WTC11 (cell line): ENCODE measurements around the gene CLEC20A.

Experiments used
- CDX4 ChIP-seq: fragments of 250-450 bp; sonication (Bioruptor Pico); IDR thresholded peaks from 2 replicates; pipeline ENCODE4 v1.9.0; 2021; ENCODE audit warnings: moderate library complexity, mild to moderate bottlenecking, inconsistent platforms, borderline replicate concordance
- CREM ChIP-seq: sonication (generic); formaldehyde crosslinking; IDR thresholded peaks from 2 replicates; pipeline ENCODE4 v1.8.1; 2022; ENCODE audit warnings: mild to moderate bottlenecking, missing genetic modification reagents, moderate library complexity
- CTCF ChIP-seq: fragments of 200-600 bp; IDR thresholded peaks from 2 replicates; pipeline ENCODE4 v1.8.0; 2022; ENCODE audit warnings: antibody characterized with exemption
- ELF4 ChIP-seq: sonication (generic); formaldehyde crosslinking; IDR thresholded peaks from 2 replicates; pipeline ENCODE4 v1.8.1; 2022; ENCODE audit warnings: low read depth, mild to moderate bottlenecking, moderate library complexity, missing genetic modification reagents
- FOXK1 ChIP-seq: sonication (generic); formaldehyde crosslinking; IDR thresholded peaks from 2 replicates; pipeline ENCODE4 v1.8.0; 2022; ENCODE audit warnings: mild to moderate bottlenecking, moderate library complexity, missing genetic modification reagents
- GABPB1 ChIP-seq: sonication (generic); formaldehyde crosslinking; IDR thresholded peaks from 2 replicates; pipeline ENCODE4 v1.8.1; 2023; ENCODE audit warnings: mild to moderate bottlenecking, missing genetic modification reagents
- ZNF423 ChIP-seq: fragments of 250-450 bp; sonication (Bioruptor Pico); IDR thresholded peaks from 2 replicates; pipeline ENCODE4 v2.1.2; 2022; ENCODE audit warnings: mild to moderate bottlenecking, moderate library complexity
- TF ChIP-seq, protein P1 (sequence below): sonication (generic); formaldehyde crosslinking; IDR thresholded peaks from 2 replicates; pipeline ENCODE4 v1.8.0; 2023; ENCODE audit warnings: mild to moderate bottlenecking, missing genetic modification reagents
- TF ChIP-seq, protein P2 (sequence below): sonication (generic); formaldehyde crosslinking; IDR thresholded peaks from 2 replicates; pipeline ENCODE4 v1.8.0; 2022; ENCODE audit warnings: missing genetic modification reagents
- TF ChIP-seq, protein P3 (sequence below): sonication (generic); formaldehyde crosslinking; IDR thresholded peaks from 2 replicates; pipeline ENCODE4 v1.8.0; 2022; ENCODE audit warnings: mild to moderate bottlenecking, missing genetic modification reagents

- TF ChIP-seq, protein P1, sequence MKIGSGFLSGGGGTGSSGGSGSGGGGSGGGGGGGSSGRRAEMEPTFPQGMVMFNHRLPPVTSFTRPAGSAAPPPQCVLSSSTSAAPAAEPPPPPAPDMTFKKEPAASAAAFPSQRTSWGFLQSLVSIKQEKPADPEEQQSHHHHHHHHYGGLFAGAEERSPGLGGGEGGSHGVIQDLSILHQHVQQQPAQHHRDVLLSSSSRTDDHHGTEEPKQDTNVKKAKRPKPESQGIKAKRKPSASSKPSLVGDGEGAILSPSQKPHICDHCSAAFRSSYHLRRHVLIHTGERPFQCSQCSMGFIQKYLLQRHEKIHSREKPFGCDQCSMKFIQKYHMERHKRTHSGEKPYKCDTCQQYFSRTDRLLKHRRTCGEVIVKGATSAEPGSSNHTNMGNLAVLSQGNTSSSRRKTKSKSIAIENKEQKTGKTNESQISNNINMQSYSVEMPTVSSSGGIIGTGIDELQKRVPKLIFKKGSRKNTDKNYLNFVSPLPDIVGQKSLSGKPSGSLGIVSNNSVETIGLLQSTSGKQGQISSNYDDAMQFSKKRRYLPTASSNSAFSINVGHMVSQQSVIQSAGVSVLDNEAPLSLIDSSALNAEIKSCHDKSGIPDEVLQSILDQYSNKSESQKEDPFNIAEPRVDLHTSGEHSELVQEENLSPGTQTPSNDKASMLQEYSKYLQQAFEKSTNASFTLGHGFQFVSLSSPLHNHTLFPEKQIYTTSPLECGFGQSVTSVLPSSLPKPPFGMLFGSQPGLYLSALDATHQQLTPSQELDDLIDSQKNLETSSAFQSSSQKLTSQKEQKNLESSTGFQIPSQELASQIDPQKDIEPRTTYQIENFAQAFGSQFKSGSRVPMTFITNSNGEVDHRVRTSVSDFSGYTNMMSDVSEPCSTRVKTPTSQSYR, result no peak
- no peak for TF ChIP-seq CTCF
- no peak for TF ChIP-seq ZNF423
- TF ChIP-seq ELF4 (CRISPR knock-in tag), result no peak
- TF ChIP-seq, protein P2, sequence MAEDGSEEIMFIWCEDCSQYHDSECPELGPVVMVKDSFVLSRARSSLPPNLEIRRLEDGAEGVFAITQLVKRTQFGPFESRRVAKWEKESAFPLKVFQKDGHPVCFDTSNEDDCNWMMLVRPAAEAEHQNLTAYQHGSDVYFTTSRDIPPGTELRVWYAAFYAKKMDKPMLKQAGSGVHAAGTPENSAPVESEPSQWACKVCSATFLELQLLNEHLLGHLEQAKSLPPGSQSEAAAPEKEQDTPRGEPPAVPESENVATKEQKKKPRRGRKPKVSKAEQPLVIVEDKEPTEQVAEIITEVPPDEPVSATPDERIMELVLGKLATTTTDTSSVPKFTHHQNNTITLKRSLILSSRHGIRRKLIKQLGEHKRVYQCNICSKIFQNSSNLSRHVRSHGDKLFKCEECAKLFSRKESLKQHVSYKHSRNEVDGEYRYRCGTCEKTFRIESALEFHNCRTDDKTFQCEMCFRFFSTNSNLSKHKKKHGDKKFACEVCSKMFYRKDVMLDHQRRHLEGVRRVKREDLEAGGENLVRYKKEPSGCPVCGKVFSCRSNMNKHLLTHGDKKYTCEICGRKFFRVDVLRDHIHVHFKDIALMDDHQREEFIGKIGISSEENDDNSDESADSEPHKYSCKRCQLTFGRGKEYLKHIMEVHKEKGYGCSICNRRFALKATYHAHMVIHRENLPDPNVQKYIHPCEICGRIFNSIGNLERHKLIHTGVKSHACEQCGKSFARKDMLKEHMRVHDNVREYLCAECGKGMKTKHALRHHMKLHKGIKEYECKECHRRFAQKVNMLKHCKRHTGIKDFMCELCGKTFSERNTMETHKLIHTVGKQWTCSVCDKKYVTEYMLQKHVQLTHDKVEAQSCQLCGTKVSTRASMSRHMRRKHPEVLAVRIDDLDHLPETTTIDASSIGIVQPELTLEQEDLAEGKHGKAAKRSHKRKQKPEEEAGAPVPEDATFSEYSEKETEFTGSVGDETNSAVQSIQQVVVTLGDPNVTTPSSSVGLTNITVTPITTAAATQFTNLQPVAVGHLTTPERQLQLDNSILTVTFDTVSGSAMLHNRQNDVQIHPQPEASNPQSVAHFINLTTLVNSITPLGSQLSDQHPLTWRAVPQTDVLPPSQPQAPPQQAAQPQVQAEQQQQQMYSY (CRISPR knock-in tag), result no peak
- no peak for TF ChIP-seq CDX4 (CRISPR knock-in tag)
- TF ChIP-seq GABPB1 (CRISPR knock-in tag), result no peak
- no peak for TF ChIP-seq CREM
- no peak for TF ChIP-seq FOXK1 (CRISPR knock-in tag)
- TF ChIP-seq, protein P3, sequence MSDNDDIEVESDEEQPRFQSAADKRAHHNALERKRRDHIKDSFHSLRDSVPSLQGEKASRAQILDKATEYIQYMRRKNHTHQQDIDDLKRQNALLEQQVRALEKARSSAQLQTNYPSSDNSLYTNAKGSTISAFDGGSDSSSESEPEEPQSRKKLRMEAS, result no peak
Observed at GRCh38 chr1:178456472-178456871, 40.3 kb downstream of the CLEC20A start.
